Activated T-cell treated with anti-CD3 and anti-CD28 coated beads for 24 hours (primary cell): ENCODE results near the gene PNMA1.

Experiments used
- DNase-seq: peaks from one replicate; pipeline ENCODE4 v3.0.0-alpha.2; 2020; ENCODE audit warnings: low read depth

Gene PNMA1

DNA sequence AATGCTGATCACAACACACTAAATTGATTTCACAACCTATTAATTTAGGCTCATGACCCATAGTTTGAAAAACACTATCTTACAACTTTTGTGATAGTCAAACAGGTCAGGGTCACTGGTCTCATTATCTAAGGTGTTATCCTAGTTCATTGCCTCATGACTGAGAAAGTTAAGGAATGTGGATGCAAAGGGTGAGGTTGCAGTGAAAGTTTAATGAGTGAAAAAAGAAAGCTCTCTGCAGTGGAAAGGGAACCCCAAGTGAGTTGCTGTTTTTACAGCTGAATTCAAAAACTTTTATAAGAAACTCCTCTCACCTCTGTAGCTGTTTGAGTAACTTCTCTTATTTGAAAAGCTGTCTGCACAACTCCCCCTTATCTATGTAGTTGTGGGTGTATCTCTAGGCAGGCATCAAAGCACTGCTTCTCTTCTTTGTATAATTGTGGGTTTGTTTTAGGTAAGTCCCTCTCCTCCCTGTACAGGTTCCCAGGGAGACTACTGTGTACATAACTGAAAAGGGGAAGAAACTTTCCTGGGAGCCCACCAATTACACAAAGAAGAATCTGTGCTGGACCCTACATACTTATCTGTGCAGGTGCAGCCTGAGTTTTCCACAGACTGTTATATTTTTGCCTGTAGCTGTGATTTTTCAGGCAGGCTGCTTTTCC, 50.5 kb downstream of the PNMA1 start:
- DNase-seq, result no peak

DNA sequence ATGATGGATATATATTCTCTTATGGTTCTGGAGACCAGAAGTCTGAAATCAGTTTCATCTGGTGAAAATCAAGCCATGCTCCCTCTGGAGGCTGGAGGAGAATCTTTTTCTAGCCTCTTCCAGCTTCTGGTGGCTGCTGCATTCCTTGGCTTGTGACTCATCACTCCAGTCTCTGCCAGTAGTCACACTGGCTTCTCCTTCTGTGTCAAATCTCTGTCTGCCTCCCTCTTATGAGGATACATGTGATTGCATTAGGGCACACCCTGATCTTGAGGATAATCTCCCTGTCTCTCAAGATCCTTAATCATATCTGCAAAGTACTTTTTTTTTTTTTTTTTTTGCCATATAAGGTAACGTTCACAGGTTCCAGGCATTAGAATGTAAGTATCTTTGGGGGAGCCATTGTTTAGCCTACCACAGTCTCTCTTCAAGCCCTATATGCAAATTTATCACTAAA, 51.7 kb downstream of the PNMA1 start:
- DNase-seq, result no peak

DNA sequence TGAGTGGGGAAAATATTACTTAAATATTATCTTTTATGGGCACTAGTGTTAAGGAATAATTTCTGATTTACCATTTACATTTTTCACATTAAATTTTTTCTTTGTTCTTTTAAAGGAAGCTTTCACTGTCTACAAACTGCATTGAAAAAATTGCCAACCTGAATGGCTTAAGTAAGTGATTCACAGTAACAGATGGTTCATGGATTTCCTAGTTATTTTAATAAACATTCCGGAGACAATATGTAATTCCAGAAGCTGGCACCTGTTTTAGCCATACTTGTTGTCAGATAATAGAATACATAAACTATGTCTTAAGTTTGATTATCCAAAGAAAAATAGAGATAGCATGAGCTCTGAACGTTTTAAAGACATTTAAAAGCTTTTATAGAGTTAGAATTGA, 52.3 kb downstream of the PNMA1 start:
- no peak for DNase-seq
